Measurements from ENCODE around the gene ANKS6.

DNA sequence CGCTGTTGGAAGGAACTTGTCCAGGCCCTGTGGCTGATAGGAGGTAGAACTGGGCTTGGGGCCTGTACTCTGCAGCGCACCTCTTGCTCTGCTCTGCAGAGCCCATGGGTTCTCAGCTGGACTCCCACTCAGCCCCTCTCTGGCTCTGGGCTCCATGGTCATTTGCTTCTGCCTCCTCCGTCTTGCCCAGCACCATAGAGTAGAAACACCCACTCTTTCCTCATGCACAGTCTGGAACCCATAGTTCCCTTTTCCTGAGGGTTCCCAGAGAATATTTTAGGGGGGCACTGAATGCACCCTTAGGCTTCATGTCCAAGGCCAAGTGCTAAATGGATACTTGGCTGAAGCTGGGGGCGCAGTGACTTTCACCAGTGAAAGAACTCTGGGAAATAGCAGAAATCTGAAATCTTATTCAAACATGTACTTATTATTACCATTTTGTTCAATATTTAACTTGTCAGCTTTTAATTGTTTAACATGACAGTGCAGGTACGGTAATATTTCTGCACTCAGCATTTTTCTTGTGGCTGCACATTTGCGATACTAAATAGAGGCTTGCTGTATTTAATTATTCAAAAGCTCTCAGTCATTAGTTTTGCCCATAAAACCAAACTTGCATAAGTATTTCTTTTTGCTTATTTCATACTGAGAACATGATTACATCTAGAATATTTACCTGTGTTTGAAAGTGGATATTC is 42.7 kb upstream of the ANKS6 start:
- no peak for TF ChIP-seq POLR2A (IDR thresholded peaks at IDR 0.05; ENCODE audit: low read length)
- no peak for TF ChIP-seq GATA1 (IDR thresholded peaks at IDR 0.05; ENCODE audit: low read depth, low read length)

All from erythroblast (primary cell).